Sigmoid colon (tissue), 7 donors: Measurements from ENCODE around the gene NNMT. TPM values are rescaled to one million over a fixed set of nuclear protein-coding genes. Genes with fewer than 3 reads are reported as not detected.

ENCODE experiments used
- DNase-seq: peaks from one replicate; pipeline ENCODE4 v3.0.0-alpha.2; 2019
- H3K27ac ChIP-seq, 4 donors: fragments of 200-600 bp; sonication (generic); one replicate each; pipeline ENCODE4 v1.5.1; 2016 to 2019; ENCODE audit warnings: mild to moderate bottlenecking in 1 of 4
- H3K27me3 ChIP-seq, 3 donors: fragments of 200-600 bp; sonication (generic); one replicate each; pipeline ENCODE4 v1.5.1; 2019; ENCODE audit warnings: mild to moderate bottlenecking in 1 of 3
- H3K36me3 ChIP-seq, 4 donors: fragments of 200-600 bp; sonication (generic); one replicate each; pipeline ENCODE4 v1.5.1; 2016 to 2019
- H3K4me1 ChIP-seq, 4 donors: fragments of 200-600 bp; sonication (generic); one replicate each; pipeline ENCODE4 v1.5.1; 2017 to 2019
- H3K4me3 ChIP-seq, 4 donors: fragments of 200-600 bp; sonication (generic); one replicate each; pipeline ENCODE4 v1.5.1; 2017 to 2019; ENCODE audit warnings: mild to moderate bottlenecking in 2 of 4, moderate library complexity in 1 of 4
- H3K9me3 ChIP-seq, 4 donors: fragments of 200-600 bp in 3 of 4; sonication (generic) in 3 of 4; one replicate each; pipeline versions ENCODE4 v1.5.1 to v1.6.1; 2013 to 2019
- CTCF ChIP-seq, 4 experiments: fragments of 450-650 bp in 3 of 4; fragments of 200-600 bp in 1 of 4; IDR thresholded peaks; one replicate each; pipeline ENCODE4 v1.5.1; 2016 to 2019; ENCODE audit warnings: antibody characterized with exemption in 4 of 4, mild to moderate bottlenecking in 3 of 4, moderate library complexity in 2 of 4
- EP300 ChIP-seq, 4 donors: sonication (generic); formaldehyde crosslinking; IDR thresholded peaks; one replicate each; pipeline ENCODE4 v1.6.1; 2017; ENCODE audit warnings: antibody characterized with exemption in 4 of 4
- POLR2A ChIP-seq, 2 donors: fragments of 450-650 bp; IDR thresholded peaks; one replicate each; pipeline ENCODE4 v1.6.1; 2016; ENCODE audit warnings: antibody characterized with exemption in 2 of 2, mild to moderate bottlenecking in 2 of 2, moderate library complexity in 2 of 2
- POLR2AphosphoS5 ChIP-seq, 4 donors: sonication (generic); formaldehyde crosslinking; IDR thresholded peaks; one replicate each; pipeline ENCODE4 v1.6.1; 2017; ENCODE audit warnings: antibody characterized with exemption in 4 of 4
- WGBS, 2 donors: extraction: QIAGEN DNeasy Blood & Tissue Kit; methylation state at CpG; one replicate each; pipeline ENCODE4 v1.1.7; 2013; 5-methylcytosine and 5-hydroxymethylcytosine counted together
- intact Hi-C: fragments of 100-400 bp; cut with DNase I; formaldehyde crosslinking; loops from one replicate; pipeline ENCODE4 v1.15.1; 2023
- polyA plus RNA-seq, 3 donors: library from polyadenylated mRNA; stranded (reverse); fragments of 200-250 nt; gene quantifications; one replicate each; pipeline ENCODE4 v1.2.3, GENCODE V29; 2013
- total RNA-seq, 4 donors: library from RNA; depleted of rRNA; stranded (reverse); fragments of >200 nt; gene quantifications; one replicate each; pipeline ENCODE4 v1.1.0, GENCODE V29; 2016
- donor health status: healthy with polysubstance abuse.
- donor health status: Bipolar disorder and iron deficiency.
- donor health status: healthy.

NNMT gene
- total and polyA plus RNA-seq, 7 donors, result 28.0 to 960 (median 208) TPM

DNA sequence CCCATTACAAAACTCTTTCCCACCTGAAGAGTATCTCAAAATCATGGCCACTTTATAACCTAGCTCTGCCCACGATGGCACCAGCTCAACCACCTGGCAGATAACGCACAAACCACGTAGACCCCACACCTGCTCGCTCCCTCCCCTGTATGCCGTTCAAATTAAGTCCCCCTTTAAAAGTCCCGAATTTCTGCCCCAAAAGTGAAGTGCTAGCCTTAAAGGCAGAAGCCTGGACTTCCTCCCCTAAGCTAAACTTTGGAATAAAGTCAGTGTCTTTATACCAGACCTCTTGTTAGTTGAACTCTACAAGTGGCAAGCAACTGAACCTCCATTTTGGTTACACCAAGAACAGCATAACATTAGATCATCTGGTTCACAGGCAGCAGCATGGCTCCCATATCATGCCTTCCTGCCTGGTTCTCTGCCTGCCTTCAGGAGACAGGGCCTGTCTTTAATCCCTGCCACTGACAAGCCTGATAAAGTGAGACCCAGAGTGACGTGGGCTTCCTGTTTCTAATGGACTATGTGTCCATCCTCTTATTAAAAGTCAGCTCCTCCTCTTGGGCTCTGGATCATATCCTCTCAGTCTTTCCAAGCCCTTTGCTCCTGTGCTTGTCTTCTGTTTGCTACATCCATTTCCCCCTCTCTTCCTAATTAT is 32.6 kb upstream of the NNMT start:
- intact Hi-C loops, result no loop called here
- Histone ChIP-seq H3K4me3 (no peak overlapping the region), H3K9me3 (no peaks in the 10 kb centered on the region), H3K27ac (no peak overlapping the region), H3K36me3 (no peaks in the 10 kb centered on the region), H3K27me3 (no peaks in the 10 kb centered on the region), H3K4me1 (peaks cover 0 to 40% (median 22%) of the 10 kb centered on the region in 4 donors)
- TF ChIP-seq CTCF (IDR thresholded peaks at IDR 0.05) (no peak), POLR2AphosphoS5 (IDR thresholded peaks at IDR 0.05) (peak in 1 of 4 donors; percentile 26)
- DNase-seq, result no peak
- 53 to 68% methylated on average over 7 of the region's 7 CpGs for WGBS, 2 donors

DNA sequence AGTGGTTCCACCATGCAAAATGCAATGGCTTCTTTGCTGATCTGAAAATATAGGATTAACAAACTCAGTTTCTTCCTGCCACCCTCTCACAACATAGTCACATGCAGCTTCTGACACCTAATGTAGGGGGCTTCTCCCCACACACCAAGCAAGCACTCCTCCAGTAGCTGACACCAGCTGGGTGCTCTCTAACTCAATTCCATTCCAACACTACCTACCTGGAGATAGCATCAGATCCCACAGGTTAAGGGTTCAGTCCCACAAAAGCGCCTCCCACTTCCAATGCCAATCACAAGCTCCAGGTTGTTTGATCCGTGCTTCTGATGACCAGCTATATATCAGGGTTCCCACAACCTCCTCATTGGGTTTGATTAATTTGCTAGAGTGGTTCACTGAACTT is 31.8 kb upstream of the NNMT start:
- intact Hi-C loops, result no loop called here
- Histone ChIP-seq H3K4me1 (peaks cover 0 to 33% (median 14%) of the 10 kb centered on the region in 4 donors), H3K36me3 (no peaks in the 10 kb centered on the region), H3K27me3 (no peaks in the 10 kb centered on the region), H3K4me3 (no peak overlapping the region), H3K9me3 (no peaks in the 10 kb centered on the region), H3K27ac (no peak overlapping the region)
- DNase-seq, result no peak
- TF ChIP-seq POLR2A (IDR thresholded peaks at IDR 0.05) (no peak), CTCF (IDR thresholded peaks at IDR 0.05) (no peak), EP300 (IDR thresholded peaks at IDR 0.05) (no peak), POLR2AphosphoS5 (IDR thresholded peaks at IDR 0.05) (no peak)
- WGBS, 2 donors, result 81 to 86% methylated on average over 2 of the region's 2 CpGs

DNA sequence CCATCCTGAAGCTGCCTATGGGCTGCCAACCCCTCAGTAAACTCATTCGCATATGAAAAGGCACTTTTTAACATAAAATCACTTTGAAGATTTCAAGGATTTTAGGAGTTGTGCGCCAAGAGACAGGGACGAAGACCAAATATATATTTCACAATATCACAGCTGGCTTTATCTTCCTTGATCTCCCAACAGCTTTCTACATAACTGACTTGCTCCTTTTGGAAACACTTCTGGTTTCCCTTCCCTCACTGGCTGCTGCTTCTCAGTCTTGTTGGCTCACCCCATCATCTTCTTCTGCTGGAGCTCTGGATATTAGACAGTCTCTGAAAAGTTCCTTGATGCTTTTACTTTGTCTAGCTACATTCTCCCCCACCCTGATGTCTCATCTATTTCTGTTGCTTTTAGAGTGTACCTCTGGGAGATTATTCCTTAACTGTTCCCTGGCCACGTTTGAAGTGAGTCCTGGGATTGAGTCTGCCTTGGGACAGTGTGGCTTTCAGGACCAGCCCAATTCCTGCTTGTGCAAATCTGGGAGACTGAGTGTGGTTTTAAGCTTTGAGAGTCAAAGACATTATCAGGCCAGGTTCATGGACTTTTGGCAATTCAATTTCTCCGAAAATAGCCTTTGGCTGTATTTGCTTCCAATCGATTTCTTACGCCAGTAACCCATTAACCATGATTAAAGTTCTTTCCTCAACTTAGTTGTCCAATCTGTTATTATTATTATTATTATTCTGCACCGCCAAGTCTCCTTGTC is 30.9 kb upstream of the NNMT start:
- Histone ChIP-seq H3K9me3 (no peaks in the 10 kb centered on the region), H3K4me1 (peaks cover 0 to 24% (median 7%) of the 10 kb centered on the region in 4 donors), H3K27me3 (no peaks in the 10 kb centered on the region), H3K36me3 (no peaks in the 10 kb centered on the region), H3K4me3 (no peak overlapping the region), H3K27ac (no peak overlapping the region)
- intact Hi-C loops, result no loop called here
- DNase-seq, result no peak
- no peak for TF ChIP-seq EP300 (IDR thresholded peaks at IDR 0.05)
- peak in 1 of 4 donors; percentile 22 for TF ChIP-seq POLR2AphosphoS5 (IDR thresholded peaks at IDR 0.05)
- WGBS, 2 donors, result 81% methylated on average over 8 of the region's 8 CpGs

DNA sequence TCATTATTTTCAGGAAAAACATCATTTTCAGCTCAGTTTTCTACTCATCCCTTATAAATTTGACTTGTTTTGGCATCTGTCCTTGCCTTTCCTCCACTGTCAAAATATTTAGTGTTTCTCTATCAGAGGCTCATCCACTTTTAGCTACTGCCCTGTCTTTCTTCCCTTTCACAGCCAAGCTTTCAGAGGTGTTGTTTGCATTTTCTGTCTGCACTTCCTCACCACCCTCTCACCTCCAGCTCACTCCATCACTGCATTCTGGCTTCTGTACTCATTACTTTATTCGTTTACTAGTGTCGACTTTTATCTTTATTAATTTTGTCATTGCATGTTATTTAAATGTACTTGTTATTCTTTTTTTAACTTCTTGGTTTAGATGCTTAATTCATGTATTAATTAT is 26.7 kb upstream of the NNMT start:
- H3K27ac ChIP-seq, result no peak overlapping the region
- WGBS, 2 donors, result 83% methylated on average over 2 of the region's 2 CpGs
- intact Hi-C loops, result no loop called here

More for the DNA sequence above, 26.7 kb upstream of the NNMT start:
- DNase-seq, result no peak
- no peak for TF ChIP-seq EP300 (IDR thresholded peaks at IDR 0.05)
- no peak for TF ChIP-seq POLR2A (IDR thresholded peaks at IDR 0.05)
- no peak for TF ChIP-seq CTCF (IDR thresholded peaks at IDR 0.05)
- TF ChIP-seq POLR2AphosphoS5 (IDR thresholded peaks at IDR 0.05), result no peak
- H3K4me1 ChIP-seq, result no peaks in the 10 kb centered on the region
- no peak overlapping the region for H3K4me3 ChIP-seq
- H3K9me3 ChIP-seq, result no peaks in the 10 kb centered on the region
- no peaks in the 10 kb centered on the region for H3K27me3 ChIP-seq
- H3K36me3 ChIP-seq, result no peaks in the 10 kb centered on the region
